ENCODE measurements around the gene CRYBB2.
"Not testable (repeated sequence)": the region's sequence is repeated elsewhere in the genome, so short reads cannot be mapped to it uniquely, and the experiment has no call there.

CRYBB2 gene

DNA sequence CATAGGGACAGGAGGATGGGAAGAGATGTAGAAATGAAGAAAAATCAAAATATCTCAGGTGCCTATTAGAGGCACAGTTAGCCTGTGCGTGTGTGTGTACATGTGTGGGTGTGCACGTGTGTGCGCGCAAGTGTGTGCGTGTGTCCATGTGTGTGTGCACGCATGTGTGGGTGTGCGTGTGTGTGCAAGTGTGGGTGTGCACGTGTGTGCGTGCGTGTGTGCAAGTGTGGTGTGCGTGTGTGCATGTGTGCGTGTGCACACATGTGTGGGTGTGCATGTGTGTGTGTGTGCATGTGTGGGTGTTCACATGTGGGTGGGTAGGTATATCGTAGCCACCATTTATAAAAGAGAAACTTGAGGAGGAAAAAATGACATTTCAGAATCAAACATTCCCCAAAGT is 9.4 kb downstream of the CRYBB2 start:
- H3K27me3 ChIP-seq (replicated peaks; ENCODE audit: control insufficient read depth, insufficient read depth, low read length) = no peaks in the 10 kb centered on the region; the same call in 1 of the 2 replicates
- H3K36me3 ChIP-seq (ENCODE audit: control insufficient read depth, insufficient read depth, low read length) = no peaks in the 10 kb centered on the region
- no peak for DNase-seq (ENCODE audit: extremely low read depth, insufficient read length)
- TF ChIP-seq, protein P1, sequence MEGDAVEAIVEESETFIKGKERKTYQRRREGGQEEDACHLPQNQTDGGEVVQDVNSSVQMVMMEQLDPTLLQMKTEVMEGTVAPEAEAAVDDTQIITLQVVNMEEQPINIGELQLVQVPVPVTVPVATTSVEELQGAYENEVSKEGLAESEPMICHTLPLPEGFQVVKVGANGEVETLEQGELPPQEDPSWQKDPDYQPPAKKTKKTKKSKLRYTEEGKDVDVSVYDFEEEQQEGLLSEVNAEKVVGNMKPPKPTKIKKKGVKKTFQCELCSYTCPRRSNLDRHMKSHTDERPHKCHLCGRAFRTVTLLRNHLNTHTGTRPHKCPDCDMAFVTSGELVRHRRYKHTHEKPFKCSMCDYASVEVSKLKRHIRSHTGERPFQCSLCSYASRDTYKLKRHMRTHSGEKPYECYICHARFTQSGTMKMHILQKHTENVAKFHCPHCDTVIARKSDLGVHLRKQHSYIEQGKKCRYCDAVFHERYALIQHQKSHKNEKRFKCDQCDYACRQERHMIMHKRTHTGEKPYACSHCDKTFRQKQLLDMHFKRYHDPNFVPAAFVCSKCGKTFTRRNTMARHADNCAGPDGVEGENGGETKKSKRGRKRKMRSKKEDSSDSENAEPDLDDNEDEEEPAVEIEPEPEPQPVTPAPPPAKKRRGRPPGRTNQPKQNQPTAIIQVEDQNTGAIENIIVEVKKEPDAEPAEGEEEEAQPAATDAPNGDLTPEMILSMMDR (IDR thresholded peaks at IDR 0.05; ENCODE audit: insufficient read depth, low read length, poor library complexity, severe bottlenecking) = no peak
- H3K4me3 ChIP-seq (replicated peaks; ENCODE audit: low read depth, low read length) = no peak overlapping the region

DNA sequence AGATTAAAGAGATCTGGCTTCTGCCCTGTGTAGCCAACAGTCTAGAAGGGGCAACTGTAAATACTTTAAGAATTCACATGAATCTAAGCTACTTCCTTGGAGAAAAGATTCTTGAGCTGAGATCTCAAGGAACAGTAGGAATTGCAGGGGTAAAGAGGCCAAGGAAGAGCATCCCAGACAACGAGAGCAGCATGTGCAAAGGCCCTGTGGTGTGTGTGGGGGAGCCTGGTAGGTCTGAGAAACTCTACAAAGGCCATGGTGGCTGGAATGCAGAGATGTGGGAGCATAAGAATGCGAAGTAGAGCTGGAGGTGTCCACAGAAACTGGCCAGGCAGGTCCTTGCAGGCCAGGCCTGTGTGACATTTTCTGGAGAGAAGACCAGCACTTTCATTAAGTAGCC is 11.3 kb downstream of the CRYBB2 start:
- not testable (repeated sequence) for DNase-seq (ENCODE audit: extremely low read depth, insufficient read length); H3K4me3 ChIP-seq (replicated peaks; ENCODE audit: low read depth, low read length); H3K27me3 ChIP-seq (replicated peaks; ENCODE audit: control insufficient read depth, insufficient read depth, low read length); H3K36me3 ChIP-seq (ENCODE audit: control insufficient read depth, insufficient read depth, low read length)

DNA sequence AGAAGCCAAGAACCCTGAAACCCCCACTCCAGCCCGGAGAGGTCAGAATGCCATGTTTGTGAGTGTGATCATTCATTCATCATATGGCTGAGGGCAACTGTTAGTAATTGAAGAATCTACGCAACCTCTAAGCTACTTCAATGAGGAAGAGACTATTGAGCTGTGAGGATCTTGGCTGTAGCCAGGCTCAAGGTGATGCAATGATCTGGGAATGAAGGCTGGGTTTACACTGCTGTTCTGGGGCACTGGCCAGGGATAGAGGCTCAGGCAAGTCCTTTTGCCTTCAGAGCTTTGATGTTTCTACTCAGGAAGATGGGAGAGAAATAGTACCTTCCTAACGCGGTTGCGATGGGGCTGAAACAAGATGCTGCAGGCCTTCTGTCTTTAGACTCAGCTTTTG is 12.9 kb downstream of the CRYBB2 start:
- no peak overlapping the region for H3K4me3 ChIP-seq (replicated peaks; ENCODE audit: low read depth, low read length)
- H3K36me3 ChIP-seq (ENCODE audit: control insufficient read depth, insufficient read depth, low read length) = no peaks in the 10 kb centered on the region
- TF ChIP-seq, protein P1 (IDR thresholded peaks at IDR 0.05; ENCODE audit: insufficient read depth, low read length, poor library complexity, severe bottlenecking) = no peak
- H3K27me3 ChIP-seq (replicated peaks; ENCODE audit: control insufficient read depth, insufficient read depth, low read length) = peaks cover 4% of the 10 kb centered on the region; the same call in 1 of the 2 replicates
- no peak for DNase-seq (ENCODE audit: extremely low read depth, insufficient read length)

DNA sequence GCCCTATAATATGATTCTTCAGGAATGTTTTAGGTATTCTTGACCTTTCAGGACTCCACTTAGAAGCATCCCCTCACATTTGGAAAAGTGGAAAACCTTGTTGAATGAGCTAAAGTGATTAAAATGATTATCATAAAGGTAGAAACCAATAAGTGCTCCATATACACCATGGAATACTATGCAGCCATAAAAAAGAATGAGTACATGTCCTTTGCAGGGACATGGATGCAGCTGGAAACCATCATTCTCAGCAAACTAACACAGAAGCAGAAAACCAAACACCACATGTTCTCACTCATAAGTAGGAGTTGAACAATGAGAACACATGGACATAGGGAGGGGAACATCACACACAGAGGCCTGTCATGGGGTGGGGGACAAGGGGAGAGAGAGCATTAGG is 14.3 kb downstream of the CRYBB2 start:
- H3K27me3 ChIP-seq (replicated peaks; ENCODE audit: control insufficient read depth, insufficient read depth, low read length); H3K4me3 ChIP-seq (replicated peaks; ENCODE audit: low read depth, low read length); DNase-seq (ENCODE audit: extremely low read depth, insufficient read length); H3K36me3 ChIP-seq (ENCODE audit: control insufficient read depth, insufficient read depth, low read length): not testable (repeated sequence)

DNA sequence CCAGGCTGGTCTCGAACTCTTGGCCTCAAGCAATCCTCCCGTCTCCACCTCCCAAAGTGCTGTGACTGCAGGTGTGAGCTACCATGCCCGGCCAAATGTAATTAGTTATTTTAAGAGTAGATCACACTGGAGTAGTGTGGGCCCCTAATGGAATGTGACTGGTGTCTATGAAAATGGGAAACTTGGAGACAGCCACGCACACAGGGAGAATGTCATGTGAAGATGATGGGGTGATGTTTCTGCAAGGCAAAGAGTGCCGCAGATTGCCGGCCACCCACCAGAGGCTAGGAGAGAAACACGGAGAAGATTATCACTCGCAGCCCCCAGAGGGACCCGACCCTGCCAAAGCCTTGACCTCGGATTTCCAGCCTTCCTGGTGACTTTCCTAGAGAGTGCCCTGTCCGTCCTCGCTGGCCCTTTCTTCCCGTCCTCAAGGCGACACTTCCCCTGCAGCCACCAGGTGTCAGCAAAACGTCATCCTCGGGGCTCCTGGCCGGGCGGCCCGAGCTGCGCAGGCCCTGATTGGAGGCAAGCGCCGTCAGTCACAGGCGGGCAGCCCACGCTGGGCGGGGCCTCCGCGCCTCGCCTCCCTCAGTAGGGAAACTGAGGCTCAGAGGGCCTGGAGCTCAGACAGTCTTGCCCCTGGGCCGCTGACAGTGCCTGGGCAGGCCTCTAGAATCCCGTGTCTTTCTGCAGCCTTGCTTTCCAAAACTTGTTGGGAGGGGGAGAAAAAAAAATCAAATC is 16.3 kb downstream of the CRYBB2 start:
- no peaks in the 10 kb centered on the region for H3K36me3 ChIP-seq (ENCODE audit: control insufficient read depth, insufficient read depth, low read length)
- TF ChIP-seq, protein P1 (IDR thresholded peaks at IDR 0.05; ENCODE audit: insufficient read depth, low read length, poor library complexity, severe bottlenecking) = peak; percentile 83
- DNase-seq (ENCODE audit: extremely low read depth, insufficient read length) = peak; percentile 74
- H3K27me3 ChIP-seq (replicated peaks; ENCODE audit: control insufficient read depth, insufficient read depth, low read length) = peaks cover 4% of the 10 kb centered on the region; the same call in 1 of the 2 replicates
- H3K4me3 ChIP-seq (replicated peaks; ENCODE audit: low read depth, low read length) = no peak overlapping the region

DNA sequence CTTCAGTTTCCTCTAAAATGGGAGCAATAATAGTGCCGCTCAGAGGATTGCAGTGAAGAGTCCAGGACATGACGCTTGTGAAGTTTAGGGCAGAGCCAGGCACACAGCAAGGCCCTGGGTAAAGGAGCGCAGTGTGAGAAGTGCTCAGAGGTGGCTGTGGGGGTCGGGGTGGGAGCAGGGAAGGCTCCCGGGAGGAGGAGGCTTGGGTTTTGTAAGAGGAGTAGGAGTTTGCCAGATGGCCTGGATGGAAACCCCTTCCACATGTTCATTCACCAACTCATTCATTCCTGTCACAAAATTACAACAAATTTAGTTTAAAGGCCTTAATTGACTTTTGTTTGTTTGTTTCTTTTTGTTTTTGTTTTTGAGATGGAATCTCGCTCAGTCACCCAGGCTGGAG is 17.0 kb downstream of the CRYBB2 start:
- no peak for DNase-seq (ENCODE audit: extremely low read depth, insufficient read length)
- no peaks in the 10 kb centered on the region for H3K36me3 ChIP-seq (ENCODE audit: control insufficient read depth, insufficient read depth, low read length)
- H3K27me3 ChIP-seq (replicated peaks; ENCODE audit: control insufficient read depth, insufficient read depth, low read length) = peaks cover 4% of the 10 kb centered on the region; the same call in 1 of the 2 replicates
- H3K4me3 ChIP-seq (replicated peaks; ENCODE audit: low read depth, low read length) = no peak overlapping the region
- TF ChIP-seq, protein P1 (IDR thresholded peaks at IDR 0.05; ENCODE audit: insufficient read depth, low read length, poor library complexity, severe bottlenecking) = no peak

DNA sequence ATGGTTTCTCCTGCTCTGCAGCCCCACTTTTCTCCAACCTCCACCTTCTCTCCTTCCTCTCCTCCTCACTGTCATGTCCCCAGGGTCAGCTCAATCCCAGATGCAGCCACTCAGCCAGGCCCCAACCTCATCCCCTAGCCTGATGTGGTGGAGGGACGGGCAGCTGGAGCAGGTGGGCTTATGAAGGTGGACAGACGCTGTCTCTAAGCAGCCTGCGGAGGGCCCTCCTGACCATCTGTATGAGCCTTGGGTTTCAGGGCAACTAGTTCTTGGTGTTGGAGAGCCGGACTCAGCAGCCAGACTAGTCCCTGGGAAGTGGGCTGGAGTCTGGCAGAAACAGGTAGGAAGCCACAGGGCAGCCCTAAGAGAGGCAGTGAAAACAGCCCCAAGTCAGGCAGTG is 18.1 kb downstream of the CRYBB2 start:
- no peaks in the 10 kb centered on the region for H3K36me3 ChIP-seq (ENCODE audit: control insufficient read depth, insufficient read depth, low read length)

DNA sequence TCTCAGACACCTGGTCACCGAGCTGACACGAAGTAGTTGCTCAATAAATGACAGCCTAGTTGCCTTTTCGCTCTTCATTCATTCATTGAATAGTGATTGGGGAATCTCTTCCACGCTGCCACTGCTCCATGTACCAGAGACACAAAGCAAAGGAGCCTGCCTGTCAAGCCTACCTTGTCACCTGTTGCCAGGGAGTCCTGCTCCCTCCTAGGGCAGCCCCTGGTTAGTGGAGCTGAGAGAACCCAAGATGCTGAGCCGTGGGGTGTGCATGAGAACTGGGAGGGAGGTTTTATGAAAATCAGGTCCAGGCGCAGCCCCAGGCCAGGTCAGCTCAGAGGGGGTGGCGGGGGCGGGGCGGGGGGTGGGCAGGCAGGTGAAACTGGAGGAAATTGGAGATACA is 18.6 kb downstream of the CRYBB2 start:
- DNase-seq (ENCODE audit: extremely low read depth, insufficient read length); H3K4me3 ChIP-seq (replicated peaks; ENCODE audit: low read depth, low read length); H3K36me3 ChIP-seq (ENCODE audit: control insufficient read depth, insufficient read depth, low read length); H3K27me3 ChIP-seq (replicated peaks; ENCODE audit: control insufficient read depth, insufficient read depth, low read length): not testable (repeated sequence)

More for the DNA sequence above, 18.1 kb downstream of the CRYBB2 start:
- H3K4me3 ChIP-seq (replicated peaks; ENCODE audit: low read depth, low read length) = no peak overlapping the region
- TF ChIP-seq, protein P1 (IDR thresholded peaks at IDR 0.05; ENCODE audit: insufficient read depth, low read length, poor library complexity, severe bottlenecking) = no peak
- no peak for DNase-seq (ENCODE audit: extremely low read depth, insufficient read length)
- H3K27me3 ChIP-seq (replicated peaks; ENCODE audit: control insufficient read depth, insufficient read depth, low read length) = peaks cover 4% of the 10 kb centered on the region; the same call in 1 of the 2 replicates

DNA sequence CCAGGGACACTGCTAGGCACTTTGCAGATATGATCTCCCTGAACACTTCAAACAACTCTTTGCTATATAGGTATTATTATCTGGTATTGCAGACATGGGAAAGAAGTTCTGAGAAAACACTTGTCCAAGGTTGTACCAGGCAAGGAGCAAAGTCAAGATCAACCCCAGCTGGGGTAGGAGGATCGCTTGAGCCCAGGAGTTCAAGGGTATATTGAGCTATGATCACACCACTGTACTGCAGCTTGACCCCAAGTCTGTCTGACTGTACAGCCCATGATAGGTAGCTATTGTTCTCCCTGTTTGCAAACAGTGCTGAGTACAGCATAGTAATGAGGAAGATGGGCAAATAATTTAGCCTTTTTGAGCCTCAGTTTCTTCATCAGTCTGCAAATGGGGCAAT is 35.7 kb downstream of the CRYBB2 start:
- H3K4me3 ChIP-seq (replicated peaks; ENCODE audit: low read depth, low read length); DNase-seq (ENCODE audit: extremely low read depth, insufficient read length); H3K36me3 ChIP-seq (ENCODE audit: control insufficient read depth, insufficient read depth, low read length); H3K27me3 ChIP-seq (replicated peaks; ENCODE audit: control insufficient read depth, insufficient read depth, low read length): not testable (repeated sequence)
